NCI-H774 (cell line): Measurements from ENCODE around the gene MATN1.

Experiments
- DNase-seq: peaks from one replicate; lab custom pipeline; 2025; lab: John Stamatoyannopoulos, UW

The MATN1 gene

GRCh38 chr1:30718091-30718635 is 5.2 kb downstream of the MATN1 start:
- peak; percentile 100 for DNase-seq

GRCh38 chr1:30716646-30717045 is 6.7 kb downstream of the MATN1 start:
- DNase-seq = no peak

GRCh38 chr1:30715886-30716285 is 7.5 kb downstream of the MATN1 start:
- no peak for DNase-seq

GRCh38 chr1:30715216-30715615 is 8.2 kb downstream of the MATN1 start:
- no peak for DNase-seq

GRCh38 chr1:30714536-30715090 is 8.8 kb downstream of the MATN1 start:
- DNase-seq = no peak

- DNase-seq = no peak
Measured at GRCh38 chr1:30714025-30714424, 9.4 kb downstream of the MATN1 start.

GRCh38 chr1:30713311-30713710 is 10.1 kb downstream of the MATN1 start:
- no peak for DNase-seq

- no peak for DNase-seq
Measured at GRCh38 chr1:30712583-30712982, 10.8 kb downstream of the MATN1 start.

- DNase-seq = no peak
Measured at GRCh38 chr1:30710407-30710806, 13.0 kb downstream of the MATN1 start.

GRCh38 chr1:30708361-30708728 is 15.0 kb downstream of the MATN1 start:
- no peak for DNase-seq

GRCh38 chr1:30707412-30708360 is 15.7 kb downstream of the MATN1 start:
- DNase-seq = peak; percentile 82

- DNase-seq = peak; percentile 44
Measured at GRCh38 chr1:30706528-30706927, 16.9 kb downstream of the MATN1 start.

- DNase-seq = no peak
Measured at GRCh38 chr1:30705698-30706097, 17.7 kb downstream of the MATN1 start.

- DNase-seq = no peak
Measured at GRCh38 chr1:30704765-30705509, 18.4 kb downstream of the MATN1 start.

- no peak for DNase-seq
Measured at GRCh38 chr1:30704271-30704670, 19.1 kb downstream of the MATN1 start.

- DNase-seq = no peak
Measured at GRCh38 chr1:30702823-30703222, 20.6 kb downstream of the MATN1 start.

- DNase-seq = no peak
Measured at GRCh38 chr1:30701258-30701633, 22.1 kb downstream of the MATN1 start.

- no peak for DNase-seq
Measured at GRCh38 chr1:30700528-30701257, 22.7 kb downstream of the MATN1 start.

GRCh38 chr1:30699762-30700161 is 23.6 kb downstream of the MATN1 start:
- no peak for DNase-seq

- DNase-seq = no peak
Measured at GRCh38 chr1:30698401-30698981, 24.9 kb downstream of the MATN1 start.

- no peak for DNase-seq
Measured at GRCh38 chr1:30697571-30698376, 25.6 kb downstream of the MATN1 start.
